ENCODE data around the gene URAD.
"Not testable (repeated sequence)": the region's sequence is repeated elsewhere in the genome, so short reads cannot be mapped to it uniquely, and the experiment has no call there.

URAD gene, protein sequence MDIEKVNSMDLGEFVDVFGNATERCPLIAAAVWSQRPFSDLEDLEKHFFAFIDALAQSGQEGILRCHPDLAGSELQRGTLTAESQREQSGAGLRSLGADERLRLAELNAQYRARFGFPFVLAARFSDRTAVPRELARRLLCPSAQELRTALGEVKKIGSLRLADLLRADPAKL

GRCh38 chr13:27988520-27988919, at the start of gene URAD:
TSS of gene URAD (minus strand) at chr13:27988693. CDS start at chr13:27988637, 56 bp downstream.
- Mint-ChIP-seq H3K4me1 (no peaks in the 10 kb centered on the region), H3K36me3 (ENCODE audit: insufficient read depth) (no peaks in the 10 kb centered on the region), H3K4me3 (no peak within 1 kb of the TSS), H3K9me3 (no peaks in the 10 kb centered on the region), H3K27me3 (peaks cover 39% of the 10 kb centered on the region), H3K27ac (ENCODE audit: low read depth) (no peak within 1 kb of the TSS)
- ATAC-seq (replicated peaks; ENCODE audit: extremely low read depth, poor library complexity, severe bottlenecking) (no peak), DNase-seq (ENCODE audit: low spot score in 2 of 2) (no peak)

- ATAC-seq (replicated peaks; ENCODE audit: extremely low read depth, poor library complexity, severe bottlenecking) (no peak), DNase-seq (ENCODE audit: low spot score in 2 of 2) (no peak)
- no peak overlapping the region for H3K27ac Mint-ChIP-seq (ENCODE audit: low read depth)
These were observed 48.9 kb upstream of the URAD start for GRCh38 chr13:28037399-28037798.

DNA sequence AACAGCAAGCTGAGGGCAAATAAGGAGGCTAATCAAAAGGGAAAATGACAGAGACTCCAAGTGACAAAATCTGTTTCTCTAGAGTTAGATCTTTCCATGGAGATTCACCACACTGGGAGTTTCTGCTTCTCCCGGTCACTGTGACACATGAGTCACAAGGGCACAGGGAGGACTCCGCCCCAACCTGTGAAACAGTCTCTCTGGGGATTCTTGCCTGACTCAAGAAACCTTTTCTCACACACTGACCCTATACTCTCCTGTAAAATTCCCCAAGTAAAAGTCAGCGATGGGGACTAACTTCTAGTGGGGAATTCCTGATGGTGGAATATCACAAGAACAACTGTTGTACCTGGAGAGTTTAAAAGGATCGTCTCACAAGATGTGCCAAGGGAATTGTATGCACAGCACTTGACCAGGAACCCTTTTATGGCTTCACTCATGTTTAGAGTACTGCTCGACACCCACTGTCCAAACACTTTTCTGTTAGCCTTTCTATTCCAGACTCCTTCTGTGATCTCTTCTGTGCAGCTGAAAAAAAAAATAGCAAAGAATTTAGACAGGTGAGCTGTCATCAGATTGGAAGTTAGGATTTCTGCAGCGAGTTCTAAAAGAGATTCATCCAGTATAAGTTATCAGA, 46.8 kb upstream of the URAD start:
- Mint-ChIP-seq H3K9me3 (no peaks in the 10 kb centered on the region), H3K27me3 (peaks cover 70% of the 10 kb centered on the region), H3K36me3 (ENCODE audit: insufficient read depth) (no peaks in the 10 kb centered on the region), H3K27ac (ENCODE audit: low read depth) (no peak overlapping the region), H3K4me3 (no peak overlapping the region), H3K4me1 (no peaks in the 10 kb centered on the region)
- no peak for ATAC-seq (replicated peaks; ENCODE audit: extremely low read depth, poor library complexity, severe bottlenecking)
- no peak for DNase-seq (ENCODE audit: low spot score in 2 of 2)

More at GRCh38 chr13:28037399-28037798, 48.9 kb upstream of the URAD start:
- H3K4me1 Mint-ChIP-seq: no peaks in the 10 kb centered on the region
- H3K36me3 Mint-ChIP-seq (ENCODE audit: insufficient read depth): no peaks in the 10 kb centered on the region
- peaks cover 65% of the 10 kb centered on the region for H3K27me3 Mint-ChIP-seq
- no peak overlapping the region for H3K4me3 Mint-ChIP-seq
- no peaks in the 10 kb centered on the region for H3K9me3 Mint-ChIP-seq

DNA sequence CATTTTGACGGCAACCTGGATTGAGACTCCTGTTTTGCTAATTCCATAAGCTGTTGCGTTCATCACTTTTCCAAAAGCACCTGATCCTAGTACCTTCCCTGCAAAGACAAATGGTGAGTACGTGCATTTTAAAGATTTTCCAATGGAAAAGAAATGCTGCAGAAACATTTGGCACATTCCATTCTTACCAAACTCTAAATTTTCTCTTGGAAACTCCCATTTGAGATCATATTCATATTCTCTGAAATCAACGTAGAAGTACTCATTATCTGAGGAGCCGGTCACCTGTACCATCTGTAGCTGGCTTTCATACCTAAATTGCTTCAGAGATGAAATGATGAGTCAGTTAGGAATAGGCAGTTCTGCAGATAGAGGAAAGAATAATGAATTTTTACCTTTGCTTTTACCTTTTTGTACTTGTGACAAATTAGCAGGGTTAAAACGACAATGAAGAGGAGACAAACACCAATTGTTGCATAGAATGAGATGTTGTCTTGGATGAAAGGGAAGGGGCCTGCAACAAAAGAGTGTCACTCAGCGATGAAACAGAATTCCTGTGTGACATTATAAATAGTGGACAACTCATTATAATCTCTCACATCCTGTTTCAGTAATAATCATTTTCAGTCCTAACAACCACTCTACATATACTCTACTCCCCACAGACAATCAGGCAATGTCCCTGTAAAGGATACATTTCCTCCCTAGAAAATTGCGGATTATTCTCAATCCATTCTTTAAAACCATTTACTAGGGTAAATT, 45.6 kb upstream of the URAD start:
- Mint-ChIP-seq H3K27ac (ENCODE audit: low read depth) (no peak overlapping the region), H3K4me3 (no peak overlapping the region), H3K27me3 (peaks cover 73% of the 10 kb centered on the region), H3K9me3 (no peaks in the 10 kb centered on the region), H3K4me1 (no peaks in the 10 kb centered on the region), H3K36me3 (ENCODE audit: insufficient read depth) (no peaks in the 10 kb centered on the region)
- DNase-seq (ENCODE audit: low spot score in 2 of 2) (no peak), ATAC-seq (replicated peaks; ENCODE audit: extremely low read depth, poor library complexity, severe bottlenecking) (no peak)

DNA sequence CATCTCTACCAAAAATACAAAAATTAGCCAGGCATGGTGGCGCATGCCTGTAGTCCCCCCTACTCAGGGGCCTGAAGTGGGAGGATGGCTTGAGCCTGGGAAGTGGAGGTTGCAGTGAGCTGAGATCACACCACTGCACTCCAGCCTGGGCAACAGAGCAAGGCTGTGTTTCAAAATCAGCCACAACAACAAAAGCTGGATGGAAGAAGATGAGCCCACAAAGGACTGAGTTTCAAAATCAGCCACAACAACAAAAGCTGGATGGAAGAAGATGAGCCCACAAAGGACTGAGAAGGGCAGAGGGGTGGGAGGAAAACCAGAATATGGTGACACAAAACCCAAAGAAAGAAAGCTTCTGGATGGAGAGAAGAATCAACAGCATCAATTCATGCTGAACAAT, 43.9 kb upstream of the URAD start:
- not testable (repeated sequence) for ATAC-seq (replicated peaks; ENCODE audit: extremely low read depth, poor library complexity, severe bottlenecking); H3K36me3 Mint-ChIP-seq (ENCODE audit: insufficient read depth); H3K4me3 Mint-ChIP-seq; H3K27ac Mint-ChIP-seq (ENCODE audit: low read depth); H3K4me1 Mint-ChIP-seq; H3K9me3 Mint-ChIP-seq; DNase-seq (ENCODE audit: low spot score in 2 of 2)
- peaks cover 68% of the 10 kb centered on the region for H3K27me3 Mint-ChIP-seq

DNA sequence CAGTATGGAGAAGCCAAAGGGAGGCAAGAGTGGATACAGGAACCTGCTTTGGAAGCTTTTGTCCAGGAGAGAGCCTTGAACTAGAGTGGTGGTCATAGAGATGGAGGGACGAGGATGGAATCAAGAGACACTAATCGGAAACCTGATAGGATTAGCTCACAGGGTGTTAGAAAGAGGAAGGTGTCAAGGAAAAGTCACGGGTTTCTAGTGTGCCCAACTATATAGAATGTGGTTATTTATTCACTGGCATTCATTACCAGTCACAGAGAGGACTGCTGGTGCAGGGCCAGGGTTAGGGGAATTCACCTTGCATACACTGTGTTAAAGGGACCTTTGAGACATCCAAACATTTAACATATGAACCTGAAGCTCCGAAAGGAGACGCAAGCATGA, 43.4 kb upstream of the URAD start:
- DNase-seq (ENCODE audit: low spot score in 2 of 2) (no peak), ATAC-seq (replicated peaks; ENCODE audit: extremely low read depth, poor library complexity, severe bottlenecking) (no peak)
- Mint-ChIP-seq H3K27ac (ENCODE audit: low read depth) (no peak overlapping the region), H3K27me3 (peaks cover 69% of the 10 kb centered on the region), H3K36me3 (ENCODE audit: insufficient read depth) (no peaks in the 10 kb centered on the region), H3K4me3 (no peak overlapping the region), H3K4me1 (peaks cover 5% of the 10 kb centered on the region), H3K9me3 (no peaks in the 10 kb centered on the region)

DNA sequence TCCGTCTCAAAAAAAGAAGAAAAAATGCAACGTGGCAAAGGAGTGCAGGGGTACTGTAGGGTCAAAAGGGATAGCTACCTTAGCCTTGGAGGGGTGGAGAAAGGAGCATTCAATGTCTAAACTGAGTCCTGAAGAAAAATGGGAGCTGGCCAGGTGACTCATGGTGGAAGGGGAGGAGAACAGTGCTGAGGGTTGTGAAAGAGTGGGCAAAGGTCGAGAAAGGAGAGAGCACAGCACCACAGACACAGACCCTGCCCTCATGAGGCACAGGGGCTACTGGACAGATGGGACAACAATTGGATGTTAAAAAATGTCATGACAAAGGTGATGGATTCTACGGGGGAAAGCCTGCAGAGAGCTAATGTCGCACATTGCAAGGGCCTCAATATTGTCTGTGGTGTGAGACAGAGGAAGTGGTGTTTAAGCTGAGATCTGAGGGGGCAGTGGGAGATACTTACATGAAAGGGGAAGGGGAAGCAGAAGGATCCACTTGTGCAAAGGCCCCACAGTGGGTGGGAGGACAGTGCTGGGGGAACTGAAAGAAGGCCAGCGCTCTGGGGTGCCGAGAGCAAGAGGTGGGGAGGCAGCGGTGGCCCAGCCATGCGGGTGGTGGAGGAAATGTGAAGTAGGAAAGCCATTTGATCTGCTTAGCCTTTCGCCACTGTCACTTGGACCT, 42.9 kb upstream of the URAD start:
- no peaks in the 10 kb centered on the region for H3K36me3 Mint-ChIP-seq (ENCODE audit: insufficient read depth)
- H3K27me3 Mint-ChIP-seq: peaks cover 69% of the 10 kb centered on the region
- no peak overlapping the region for H3K4me3 Mint-ChIP-seq
- ATAC-seq (replicated peaks; ENCODE audit: extremely low read depth, poor library complexity, severe bottlenecking) (peak; percentile 36), DNase-seq (ENCODE audit: low spot score in 2 of 2) (no peak)
- no peak overlapping the region for H3K27ac Mint-ChIP-seq (ENCODE audit: low read depth)
- H3K9me3 Mint-ChIP-seq: no peaks in the 10 kb centered on the region
- H3K4me1 Mint-ChIP-seq: peaks cover 5% of the 10 kb centered on the region

- ATAC-seq (replicated peaks; ENCODE audit: extremely low read depth, poor library complexity, severe bottlenecking) (no peak), DNase-seq (ENCODE audit: low spot score in 2 of 2) (no peak)
- H3K27me3 Mint-ChIP-seq: peaks cover 46% of the 10 kb centered on the region
- no peak overlapping the region for H3K27ac Mint-ChIP-seq (ENCODE audit: low read depth)
- no peaks in the 10 kb centered on the region for H3K36me3 Mint-ChIP-seq (ENCODE audit: insufficient read depth)
- H3K4me1 Mint-ChIP-seq: peaks cover 5% of the 10 kb centered on the region
- H3K4me3 Mint-ChIP-seq: no peak overlapping the region
- no peaks in the 10 kb centered on the region for H3K9me3 Mint-ChIP-seq
These were observed 39.3 kb upstream of the URAD start for GRCh38 chr13:28027607-28028364.

DNA sequence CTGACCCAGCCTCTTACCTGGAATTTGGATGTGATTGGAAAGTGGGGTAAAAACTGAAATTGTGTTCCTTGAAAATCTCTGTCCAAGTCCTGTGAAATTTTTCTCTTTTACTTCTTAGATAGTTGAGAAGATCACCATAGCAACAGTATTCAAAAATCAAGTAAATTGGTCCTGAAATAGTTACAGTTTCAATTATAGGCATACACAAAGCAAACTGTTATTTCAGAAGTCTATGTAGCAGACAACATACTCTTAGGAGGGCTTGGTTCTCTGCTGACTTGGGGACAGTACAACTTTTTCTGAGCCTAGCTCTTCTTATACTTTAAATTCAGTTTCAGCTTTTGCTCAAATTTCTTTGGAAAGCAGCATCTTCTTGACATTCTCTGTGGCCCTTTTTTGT, 38.6 kb upstream of the URAD start:
- ATAC-seq (replicated peaks; ENCODE audit: extremely low read depth, poor library complexity, severe bottlenecking) (no peak), DNase-seq (ENCODE audit: low spot score in 2 of 2) (no peak)
- Mint-ChIP-seq H3K4me1 (peaks cover 5% of the 10 kb centered on the region), H3K36me3 (ENCODE audit: insufficient read depth) (no peaks in the 10 kb centered on the region), H3K27me3 (peaks cover 39% of the 10 kb centered on the region), H3K9me3 (no peaks in the 10 kb centered on the region), H3K27ac (ENCODE audit: low read depth) (no peak overlapping the region), H3K4me3 (no peak overlapping the region)

GRCh38 chr13:28026508-28026907, 38.0 kb upstream of the URAD start:
- Mint-ChIP-seq H3K4me3 (no peak overlapping the region), H3K27me3 (peaks cover 33% of the 10 kb centered on the region), H3K9me3 (no peaks in the 10 kb centered on the region), H3K27ac (ENCODE audit: low read depth) (no peak overlapping the region), H3K36me3 (ENCODE audit: insufficient read depth) (no peaks in the 10 kb centered on the region), H3K4me1 (peaks cover 5% of the 10 kb centered on the region)
- no peak for DNase-seq (ENCODE audit: low spot score in 2 of 2)
- ATAC-seq (replicated peaks; ENCODE audit: extremely low read depth, poor library complexity, severe bottlenecking): no peak

DNA sequence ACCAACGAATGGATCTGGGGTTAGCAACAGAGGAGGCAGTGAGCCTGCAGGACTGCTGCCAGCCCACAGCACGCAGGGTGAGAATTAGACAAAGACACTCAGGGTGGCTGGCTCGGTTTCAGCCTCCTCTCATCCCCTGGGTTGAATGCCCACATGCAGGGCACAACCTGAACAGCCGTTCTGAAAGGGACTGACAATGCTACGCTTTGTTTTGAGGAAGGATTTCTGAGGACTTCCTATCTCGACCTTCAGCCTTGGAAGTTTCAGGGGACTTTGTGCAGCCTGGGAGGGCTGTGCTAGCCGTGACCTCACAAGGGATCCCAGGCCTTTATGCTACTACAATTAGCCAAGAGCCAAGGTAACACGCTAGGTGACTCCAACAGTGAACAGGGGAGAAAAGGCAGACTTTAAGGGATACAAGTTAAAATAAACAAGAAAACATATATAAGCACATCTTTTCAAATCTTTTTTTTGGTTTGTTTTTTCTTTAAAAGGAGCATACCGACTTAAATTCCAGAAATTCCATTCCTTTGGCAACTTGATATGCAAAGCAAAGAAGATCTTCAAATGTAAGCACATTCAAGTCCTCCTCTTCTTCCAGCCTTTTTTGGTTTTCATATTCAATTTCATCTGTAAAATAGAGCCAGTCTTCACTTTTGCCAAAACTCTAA, 34.5 kb upstream of the URAD start:
- no peaks in the 10 kb centered on the region for H3K36me3 Mint-ChIP-seq (ENCODE audit: insufficient read depth)
- DNase-seq (ENCODE audit: low spot score in 2 of 2) (no peak), ATAC-seq (replicated peaks; ENCODE audit: extremely low read depth, poor library complexity, severe bottlenecking) (no peak)
- no peak overlapping the region for H3K27ac Mint-ChIP-seq (ENCODE audit: low read depth)
- H3K9me3 Mint-ChIP-seq: no peaks in the 10 kb centered on the region
- peaks cover 5% of the 10 kb centered on the region for H3K4me1 Mint-ChIP-seq
- peaks cover 26% of the 10 kb centered on the region for H3K27me3 Mint-ChIP-seq
- H3K4me3 Mint-ChIP-seq: no peak overlapping the region

- ATAC-seq (replicated peaks; ENCODE audit: extremely low read depth, poor library complexity, severe bottlenecking) (no peak), DNase-seq (ENCODE audit: low spot score in 2 of 2) (no peak)
- H3K36me3 Mint-ChIP-seq (ENCODE audit: insufficient read depth): no peaks in the 10 kb centered on the region
- peaks cover 65% of the 10 kb centered on the region for H3K27me3 Mint-ChIP-seq
- H3K4me1 Mint-ChIP-seq: peaks cover 5% of the 10 kb centered on the region
- no peaks in the 10 kb centered on the region for H3K9me3 Mint-ChIP-seq
- no peak overlapping the region for H3K27ac Mint-ChIP-seq (ENCODE audit: low read depth)
- no peak overlapping the region for H3K4me3 Mint-ChIP-seq
These were observed 25.8 kb upstream of the URAD start for GRCh38 chr13:28014301-28014700.
